Body of pancreas (tissue), 4 donors: Measurements from ENCODE around the gene MBD4.

Experiments
- CTCF ChIP-seq, 7 experiments: fragments of 450-650 bp in 4 of 7; fragments of 200-600 bp in 3 of 7; sonication (generic) in 3 of 7; IDR thresholded peaks; one replicate each; pipeline ENCODE4 v1.5.1; 2016 to 2019; ENCODE audit warnings: antibody characterized with exemption in 7 of 7
- POLR2A ChIP-seq, 3 donors: fragments of 450-650 bp; IDR thresholded peaks; one replicate each; pipeline ENCODE4 v1.6.1; 2016; ENCODE audit warnings: antibody characterized with exemption in 3 of 3, mild to moderate bottlenecking in 2 of 3

GRCh38 chr3:129432671-129433070, 7.1 kb downstream of the MBD4 start:
- TF ChIP-seq CTCF (IDR thresholded peaks at IDR 0.05) (no peak), POLR2A (IDR thresholded peaks at IDR 0.05) (no peak)
